AG10803 (cell line): ENCODE measurements around the gene KIF19.

Source experiments
- DNase-seq: peaks from one replicate; pipeline ENCODE4 v3.0.0; 2010; ENCODE audit warnings: low read depth
- H3K4me3 ChIP-seq: 2 replicates; pipeline ENCODE4 v1.5.1; 2011; ENCODE audit warnings: mild to moderate bottlenecking, low read length, control low read depth
- TF ChIP-seq, protein P1 (sequence below): conservative IDR thresholded peaks from 2 replicates; pipeline ENCODE4 v1.5.1; 2011; ENCODE audit warnings: mild to moderate bottlenecking, low read length, control low read depth, inconsistent platforms

KIF19 gene

DNA sequence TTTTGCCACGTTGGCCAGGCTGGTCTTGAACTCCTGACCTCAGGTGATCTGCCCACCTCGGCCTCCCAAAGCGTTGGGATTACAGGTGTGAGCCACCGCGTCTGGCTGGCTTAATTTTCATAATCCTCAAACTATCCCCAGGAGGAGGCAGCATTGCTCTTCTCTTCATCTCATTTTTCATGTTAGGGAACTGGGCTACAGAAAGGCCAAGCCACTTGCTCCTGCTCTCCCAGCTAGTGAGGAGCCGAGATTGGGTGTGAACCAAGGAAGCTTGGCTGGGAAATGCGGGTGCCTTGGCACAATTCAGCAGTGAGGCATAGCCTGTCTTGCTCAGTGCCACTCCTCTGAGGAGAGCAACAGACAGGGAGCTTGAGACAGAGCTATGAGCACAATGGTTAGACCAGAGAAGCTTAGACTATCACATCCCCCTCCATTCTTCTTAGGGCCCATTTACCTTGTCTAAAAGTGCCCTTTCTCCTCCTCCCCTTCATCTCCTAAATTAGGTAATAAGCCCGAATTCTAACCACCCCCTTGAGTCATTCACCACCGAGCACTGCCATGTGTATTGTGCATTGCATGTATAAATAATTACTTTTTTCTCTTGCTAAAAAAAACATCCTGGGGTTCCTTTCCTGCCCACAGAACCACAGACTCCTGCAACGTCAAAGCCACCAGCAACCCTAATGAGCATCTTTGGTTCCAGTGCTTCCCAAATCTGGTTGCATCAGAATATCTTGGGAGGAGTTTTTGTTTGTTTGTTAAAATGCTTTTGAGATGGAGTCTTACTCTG is 20.0 kb upstream of the KIF19 start:
- peak; percentile 34 for DNase-seq
- H3K4me3 ChIP-seq, result no peak overlapping the region
- TF ChIP-seq, protein P1, sequence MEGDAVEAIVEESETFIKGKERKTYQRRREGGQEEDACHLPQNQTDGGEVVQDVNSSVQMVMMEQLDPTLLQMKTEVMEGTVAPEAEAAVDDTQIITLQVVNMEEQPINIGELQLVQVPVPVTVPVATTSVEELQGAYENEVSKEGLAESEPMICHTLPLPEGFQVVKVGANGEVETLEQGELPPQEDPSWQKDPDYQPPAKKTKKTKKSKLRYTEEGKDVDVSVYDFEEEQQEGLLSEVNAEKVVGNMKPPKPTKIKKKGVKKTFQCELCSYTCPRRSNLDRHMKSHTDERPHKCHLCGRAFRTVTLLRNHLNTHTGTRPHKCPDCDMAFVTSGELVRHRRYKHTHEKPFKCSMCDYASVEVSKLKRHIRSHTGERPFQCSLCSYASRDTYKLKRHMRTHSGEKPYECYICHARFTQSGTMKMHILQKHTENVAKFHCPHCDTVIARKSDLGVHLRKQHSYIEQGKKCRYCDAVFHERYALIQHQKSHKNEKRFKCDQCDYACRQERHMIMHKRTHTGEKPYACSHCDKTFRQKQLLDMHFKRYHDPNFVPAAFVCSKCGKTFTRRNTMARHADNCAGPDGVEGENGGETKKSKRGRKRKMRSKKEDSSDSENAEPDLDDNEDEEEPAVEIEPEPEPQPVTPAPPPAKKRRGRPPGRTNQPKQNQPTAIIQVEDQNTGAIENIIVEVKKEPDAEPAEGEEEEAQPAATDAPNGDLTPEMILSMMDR, result no peak

DNA sequence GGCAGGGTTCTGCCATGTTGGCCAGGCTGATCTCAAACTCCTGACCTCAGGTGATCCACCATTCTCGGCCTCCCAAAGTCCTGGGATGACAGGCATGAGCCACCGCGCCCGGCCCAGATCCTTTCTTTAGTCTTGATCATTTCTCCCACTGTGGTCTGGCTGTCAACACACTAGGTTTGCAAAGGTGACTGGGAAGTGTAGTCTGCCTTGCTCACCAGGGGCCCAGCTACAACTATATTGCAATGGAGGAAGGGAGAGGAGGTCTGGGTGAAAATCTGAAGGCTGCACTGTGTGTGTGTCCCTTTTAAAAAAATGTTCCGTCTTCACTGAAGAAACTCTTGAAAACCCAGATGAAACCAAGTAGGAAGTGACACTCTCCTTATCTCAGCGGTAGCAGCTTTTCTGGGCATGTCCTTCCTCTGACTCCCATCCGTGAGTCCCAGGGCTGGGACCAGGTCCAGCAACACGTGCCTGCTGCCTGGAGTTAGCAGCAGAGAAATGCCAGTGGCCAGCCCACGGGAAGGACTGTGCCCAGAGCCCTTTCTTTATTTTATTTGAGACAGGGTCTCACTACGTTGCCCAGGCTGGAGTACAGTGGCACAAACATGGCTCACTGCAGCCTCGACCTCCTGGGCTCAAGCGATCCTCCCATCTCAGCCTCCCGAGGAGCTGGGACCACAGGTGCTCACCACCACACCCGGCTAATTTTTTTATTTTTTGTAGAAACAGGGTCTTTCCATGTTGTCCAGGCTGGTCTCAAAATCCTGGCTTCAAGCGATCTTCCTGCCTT is 17.8 kb upstream of the KIF19 start:
- no peak for DNase-seq
- no peak overlapping the region for H3K4me3 ChIP-seq
- TF ChIP-seq, protein P1, result no peak

DNA sequence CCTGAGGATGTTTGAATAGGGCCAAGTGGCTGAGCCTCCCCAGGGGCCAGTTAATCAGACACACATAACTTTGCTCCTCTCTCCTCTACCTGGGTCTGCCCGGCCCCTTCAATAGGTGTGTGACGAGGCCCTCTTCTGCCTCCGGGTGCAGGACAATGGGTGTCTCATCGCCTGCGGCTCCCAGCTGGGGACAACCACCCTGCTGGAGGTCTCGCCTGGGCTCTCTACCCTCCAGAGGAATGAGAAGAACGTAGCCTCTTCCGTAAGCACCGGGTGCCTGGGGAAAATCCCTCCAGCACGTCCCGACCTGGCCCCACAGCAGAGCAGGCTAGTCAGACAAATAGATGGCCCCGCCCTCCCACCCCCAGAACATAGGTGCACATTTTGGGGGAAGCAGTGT is 16.1 kb upstream of the KIF19 start:
- DNase-seq, result no peak
- TF ChIP-seq, protein P1, result no peak
- no peak overlapping the region for H3K4me3 ChIP-seq

DNA sequence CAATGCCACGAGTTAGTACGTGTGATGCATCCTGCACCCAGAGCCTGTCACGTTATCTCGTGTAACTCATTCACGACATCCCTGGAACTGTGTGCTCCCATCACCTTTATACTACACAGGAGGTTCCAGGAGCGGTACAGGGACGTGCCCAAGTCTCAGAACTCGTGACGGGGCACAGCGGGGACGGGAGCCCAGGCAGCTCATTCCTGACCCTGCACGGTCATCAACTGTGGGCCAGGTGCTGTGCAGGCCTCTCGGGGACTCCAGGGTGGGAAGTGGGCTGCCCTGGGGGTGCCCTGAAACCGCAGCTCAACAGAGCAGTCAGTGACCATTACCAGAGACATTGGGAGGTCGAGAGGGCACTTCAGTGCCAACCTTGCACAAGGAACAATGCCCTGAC is 11.1 kb upstream of the KIF19 start:
- TF ChIP-seq, protein P1, result no peak
- H3K4me3 ChIP-seq, result no peak overlapping the region
- DNase-seq, result no peak

DNA sequence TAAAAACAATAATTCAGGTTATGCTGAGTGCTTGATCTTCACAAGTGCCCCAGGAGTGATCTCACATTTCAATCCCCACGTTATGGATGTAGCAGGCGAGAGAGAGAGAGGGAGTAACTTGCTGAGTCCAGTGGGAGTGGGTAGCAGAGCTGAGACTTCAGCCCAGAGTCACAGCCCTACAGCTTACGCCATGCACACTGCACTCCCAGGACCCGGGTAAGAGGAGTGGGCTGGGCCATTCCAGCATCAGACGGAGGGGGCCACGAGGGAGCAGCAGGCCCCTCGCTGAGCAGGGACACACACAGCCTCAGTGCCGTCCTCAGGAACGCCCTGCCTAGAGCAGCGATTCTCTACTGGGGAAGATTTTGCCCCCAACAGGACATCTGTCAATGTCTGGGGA is 9.8 kb upstream of the KIF19 start:
- TF ChIP-seq, protein P1, result no peak
- DNase-seq, result no peak
- no peak overlapping the region for H3K4me3 ChIP-seq

DNA sequence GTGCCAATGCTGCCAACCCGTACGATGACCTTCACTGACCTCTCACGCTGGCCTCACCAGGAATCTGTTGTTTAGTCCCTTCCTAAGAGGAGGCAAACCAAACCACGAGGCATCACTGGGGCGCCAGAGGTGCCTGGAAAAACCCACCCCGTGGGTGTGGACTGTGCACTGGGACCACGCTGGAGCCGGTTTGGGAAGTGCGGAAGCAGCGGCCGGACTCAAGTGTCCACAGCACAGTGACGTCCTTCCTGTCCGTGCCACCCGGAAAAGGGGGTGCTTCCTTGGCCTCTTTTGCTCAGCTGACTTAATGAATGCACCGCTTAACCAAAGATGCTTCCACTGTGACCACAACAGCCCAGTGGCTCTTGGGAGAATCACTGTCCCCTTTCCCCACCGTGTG is 9.0 kb upstream of the KIF19 start:
- TF ChIP-seq, protein P1, result no peak
- H3K4me3 ChIP-seq, result no peak overlapping the region
- DNase-seq, result no peak

DNA sequence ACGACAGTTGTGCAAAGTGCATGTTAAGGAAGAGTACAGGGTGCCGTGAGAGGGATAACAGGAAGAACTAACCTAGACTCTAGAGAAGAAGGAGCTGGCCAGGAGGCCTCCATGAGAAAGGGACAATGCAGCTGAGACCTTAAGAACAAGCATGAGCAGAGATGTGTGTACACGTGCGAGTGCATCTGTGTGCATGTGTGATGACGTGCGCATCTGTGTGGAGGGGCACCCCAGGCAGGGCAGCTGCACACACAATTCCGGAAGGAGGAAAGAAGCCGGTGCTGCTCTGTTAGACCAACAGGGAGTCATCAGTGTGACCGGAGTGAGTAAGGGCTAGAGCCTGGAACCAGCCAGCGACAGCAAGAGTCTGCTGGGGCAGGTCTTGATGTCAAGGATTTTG is 7.6 kb upstream of the KIF19 start:
- DNase-seq, result no peak
- TF ChIP-seq, protein P1, result no peak
- no peak overlapping the region for H3K4me3 ChIP-seq
